IMR-90 (cell line): ENCODE measurements around the gene NELL1. TPM values are rescaled to one million over a fixed set of nuclear protein-coding genes. Genes with fewer than 3 reads are reported as not detected.

Experiments
- ATAC-seq: fragments of 200-7000 bp; cut with Tn5 transposase; 2 replicates; pipeline ENCODE4 v1.9.1; 2020; ENCODE audit warnings: low read depth, mild to moderate bottlenecking, moderate library complexity
- BruUV-seq: library from RNA; stranded (reverse); fragments of 400-500 nt; replicated peaks from 2 replicates; lab custom pipeline; 2021; lab: Mats Ljungman, UMichigan
- CTCF ChIA-PET: fragments of 300-600 bp; formaldehyde crosslinking; extraction: SDS; loops from one replicate; lab custom pipeline; 2021; ENCODE audit warnings: antibody characterized with exemption; lab: Yijun Ruan, JAX
- POLR2A ChIA-PET: fragments of 300-600 bp; sonication (Branson Sonifier 250); formaldehyde crosslinking; loops from one replicate; lab custom pipeline; 2022; ENCODE audit warnings: antibody characterized with exemption; ENCODE audit not compliant: unreplicated experiment; lab: Charles Lee
- DNase-seq: peaks from one replicate; pipeline ENCODE4 v3.0.0; 2013
- H2AFZ ChIP-seq: replicated peaks from 2 replicates; pipeline ENCODE3; 2013; ENCODE audit warnings: low read length, mild to moderate bottlenecking; ENCODE audit not compliant: poor library complexity
- H2AK5ac ChIP-seq: 2 replicates; pipeline ENCODE4 v1.6.1; 2013; ENCODE audit warnings: low read depth, low read length, inconsistent platforms
- H2AK9ac ChIP-seq: replicated peaks from 2 replicates; pipeline ENCODE3; 2013; ENCODE audit warnings: mild to moderate bottlenecking, low read depth, low read length, moderate library complexity; ENCODE audit not compliant: poor library complexity
- H2BK120ac ChIP-seq: 2 replicates; pipeline ENCODE4 v1.6.1; 2013; ENCODE audit warnings: low read depth, low read length, inconsistent platforms
- H2BK15ac ChIP-seq: 3 replicates; pipeline ENCODE4 v1.6.1; 2013; ENCODE audit warnings: low read depth, low read length, inconsistent platforms
- H2BK20ac ChIP-seq: 2 replicates; pipeline ENCODE4 v1.6.1; 2013; ENCODE audit warnings: low read depth, mild to moderate bottlenecking, inconsistent platforms, low read length, moderate library complexity
- H2BK5ac ChIP-seq: 2 replicates; pipeline ENCODE4 v1.6.1; 2013; ENCODE audit warnings: mild to moderate bottlenecking, low read depth, low read length, inconsistent platforms; ENCODE audit not compliant: poor library complexity, severe bottlenecking
- H3K14ac ChIP-seq: replicated peaks from 2 replicates; pipeline ENCODE4 v1.6.1; 2013; ENCODE audit warnings: low read depth, low read length, inconsistent platforms
- H3K18ac ChIP-seq: 2 replicates; pipeline ENCODE4 v1.6.1; 2013; ENCODE audit warnings: low read depth, low read length, control low read depth
- H3K23ac ChIP-seq: 2 replicates; pipeline ENCODE4 v1.6.1; 2013; ENCODE audit warnings: low read depth, low read length, inconsistent platforms
- H3K27ac ChIP-seq: 2 replicates; pipeline ENCODE4 v1.5.1; 2013; ENCODE audit warnings: mild to moderate bottlenecking, control low read depth, low read length; ENCODE audit not compliant: insufficient read depth
- H3K27me3 ChIP-seq: 2 replicates; pipeline ENCODE4 v1.6.1; 2013; ENCODE audit warnings: low read length; ENCODE audit not compliant: control insufficient read depth, insufficient read depth
- H3K36me3 ChIP-seq: 2 replicates; pipeline ENCODE4 v1.6.1; 2013; ENCODE audit warnings: low read length, mixed read lengths; ENCODE audit not compliant: control insufficient read depth, insufficient read depth
- H3K4ac ChIP-seq: 2 replicates; pipeline ENCODE4 v1.6.1; 2013; ENCODE audit warnings: low read depth, low read length, inconsistent platforms
- H3K4me1 ChIP-seq: 2 replicates; pipeline ENCODE4 v1.6.1; 2013; ENCODE audit warnings: low read length, mixed read lengths; ENCODE audit not compliant: control insufficient read depth, insufficient read depth
- H3K4me2 ChIP-seq: 2 replicates; pipeline ENCODE4 v1.6.1; 2013; ENCODE audit warnings: low read depth, mild to moderate bottlenecking, control low read depth, low read length, moderate library complexity
- H3K4me3 ChIP-seq: 2 replicates; pipeline ENCODE4 v1.5.1; 2013; ENCODE audit warnings: low read depth, mild to moderate bottlenecking, control low read depth, low read length, moderate library complexity; ENCODE audit not compliant: insufficient read depth
- H3K56ac ChIP-seq: 2 replicates; pipeline ENCODE4 v1.6.1; 2013; ENCODE audit warnings: low read length, inconsistent platforms; ENCODE audit not compliant: insufficient read depth; ENCODE audit errors: extremely low read depth
- H3K79me1 ChIP-seq, 2 experiments: 2 replicates each; pipeline ENCODE4 v1.6.1; 2013; ENCODE audit warnings: low read length in 2 of 2, inconsistent platforms in 1 of 2, low read depth in 1 of 2
- H3K9ac ChIP-seq: 2 replicates; pipeline ENCODE4 v1.6.1; 2013; ENCODE audit warnings: low read depth, low read length, control low read depth
- H3K9me1 ChIP-seq: 2 replicates; pipeline ENCODE4 v1.6.1; 2013; ENCODE audit warnings: low read length, inconsistent platforms; ENCODE audit not compliant: insufficient read depth
- H3K9me3 ChIP-seq: 2 replicates; pipeline ENCODE4 v1.6.1; 2013; ENCODE audit warnings: low read length; ENCODE audit not compliant: control insufficient read depth, insufficient read depth
- H4K20me1 ChIP-seq: 2 replicates; pipeline ENCODE4 v1.6.1; 2013; ENCODE audit warnings: low read length, inconsistent platforms; ENCODE audit not compliant: insufficient read depth
- H4K5ac ChIP-seq: 2 replicates; pipeline ENCODE4 v1.6.1; 2013; ENCODE audit warnings: mild to moderate bottlenecking, low read depth, low read length, control low read depth
- H4K8ac ChIP-seq, 2 experiments: 2 replicates each; pipeline ENCODE4 v1.6.1; 2013; ENCODE audit warnings: low read depth in 2 of 2, low read length in 2 of 2, control low read depth in 1 of 2, inconsistent platforms in 1 of 2
- H4K91ac ChIP-seq: 2 replicates; pipeline ENCODE4 v1.6.1; 2013; ENCODE audit warnings: low read depth, low read length, inconsistent platforms; ENCODE audit not compliant: insufficient read depth
- BHLHE40 ChIP-seq: fragments of 150-350 bp; IDR thresholded peaks from 2 replicates; pipeline ENCODE4 v1.6.1; 2016; ENCODE audit warnings: mild to moderate bottlenecking, low read depth, low read length
- CEBPB ChIP-seq: IDR thresholded peaks from 2 replicates; pipeline ENCODE4 v1.6.1; 2012; ENCODE audit warnings: low read depth, low read length, improper control_type of control experiment
- CHD1 ChIP-seq: IDR thresholded peaks from 2 replicates; pipeline ENCODE4 v1.6.1; 2012; ENCODE audit warnings: low read depth, low read length, improper control_type of control experiment
- CTCF ChIP-seq: conservative IDR thresholded peaks from 2 replicates; pipeline ENCODE4 v1.5.1; 2012; ENCODE audit warnings: mild to moderate bottlenecking, low read depth, low read length, improper control_type of control experiment
- ELK1 ChIP-seq: fragments of 150-350 bp; IDR thresholded peaks from 2 replicates; pipeline ENCODE4 v1.6.1; 2016; ENCODE audit warnings: low read depth, mild to moderate bottlenecking, low read length, moderate library complexity, borderline replicate concordance
- FOS ChIP-seq: fragments of 150-350 bp; IDR thresholded peaks from 2 replicates; pipeline ENCODE4 v1.6.1; 2016; ENCODE audit warnings: low read depth, low read length
- MAZ ChIP-seq: IDR thresholded peaks from 2 replicates; pipeline ENCODE4 v1.6.1; 2012; ENCODE audit warnings: low read depth, mild to moderate bottlenecking, low read length, improper control_type of control experiment, moderate library complexity, borderline replicate concordance
- MXI1 ChIP-seq: IDR thresholded peaks from 2 replicates; pipeline ENCODE4 v1.6.1; 2012; ENCODE audit warnings: low read depth, mild to moderate bottlenecking, low read length, moderate library complexity, borderline replicate concordance
- NFE2L2 ChIP-seq: fragments of 150-350 bp; IDR thresholded peaks from 2 replicates; pipeline ENCODE4 v1.6.1; 2016; ENCODE audit warnings: low read depth, mild to moderate bottlenecking, low read length
- POLR2A ChIP-seq: IDR thresholded peaks from 2 replicates; pipeline ENCODE4 v1.6.1; 2012; ENCODE audit warnings: mild to moderate bottlenecking, low read depth, low read length
- RAD21 ChIP-seq: IDR thresholded peaks from 2 replicates; pipeline ENCODE4 v1.6.1; 2012; ENCODE audit warnings: low read length, improper control_type of control experiment
- RCOR1 ChIP-seq: IDR thresholded peaks from 2 replicates; pipeline ENCODE4 v1.6.1; 2012; ENCODE audit warnings: mild to moderate bottlenecking, low read length, improper control_type of control experiment; ENCODE audit not compliant: insufficient replicate concordance
- RFX5 ChIP-seq: IDR thresholded peaks from 2 replicates; pipeline ENCODE4 v1.8.0; 2012; ENCODE audit warnings: low read depth, mild to moderate bottlenecking, low read length, moderate library complexity
- SMC3 ChIP-seq: fragments of 150-350 bp; IDR thresholded peaks from 2 replicates; pipeline ENCODE4 v1.6.1; 2016; ENCODE audit warnings: low read depth, mild to moderate bottlenecking, antibody characterized with exemption, low read length, moderate library complexity
- USF2 ChIP-seq: fragments of 150-350 bp; IDR thresholded peaks from 2 replicates; pipeline ENCODE4 v1.6.1; 2017; ENCODE audit warnings: mild to moderate bottlenecking, antibody characterized with exemption, low read length, low read depth
- dilution Hi-C: fragments of 300-500 bp; cut with HindIII; formaldehyde crosslinking; loops from one replicate; pipeline ENCODE4 v1.14.3; 2018; ENCODE audit warnings: low sequenced_read_pairs; ENCODE audit not compliant: unreplicated experiment
- in situ Hi-C: fragments of 300-500 bp; cut with MboI; formaldehyde crosslinking; loops from 3 replicates; pipeline ENCODE4 v1.14.3; 2019; ENCODE audit warnings: low sequenced_read_pairs, inconsistent platforms, mixed read lengths
- intact Hi-C: fragments of 100-400 bp; cut with micrococcal nuclease; formaldehyde crosslinking; loops from 2 replicates; pipeline ENCODE4 v1.10.0; 2022
- polyA plus RNA-seq, 3 experiments: library from polyadenylated mRNA; depleted of rRNA; stranded (reverse); fragments of >200 nt; gene quantifications; 2 replicates each; pipeline ENCODE4 v1.2.3, GENCODE V29; 2012; ENCODE audit warnings: low replicate concordance in 1 of 3
- total RNA-seq: library from RNA; depleted of rRNA; stranded (reverse); fragments of >200 nt; gene quantifications from 2 replicates; pipeline ENCODE4 v1.2.3, GENCODE V29; 2012

NELL1 gene
- total and polyA plus RNA-seq, 2 of the 4 experiments (the other 2 are of a cell fraction): not detected

GRCh38 chr11:21481255-21481654, 811.9 kb downstream of the NELL1 start:
- H3K4me1 ChIP-seq: no peaks in the 10 kb centered on the region
- intact Hi-C loops: no loop called here
- no peak overlapping the region for H2AK5ac ChIP-seq
- H4K5ac ChIP-seq: no peak overlapping the region
- H2BK5ac ChIP-seq: no peak overlapping the region
- in situ Hi-C loops: no loop called here
- TF ChIP-seq USF2: no peak
- TF ChIP-seq POLR2A: no peak
- no peak for TF ChIP-seq RAD21
- TF ChIP-seq BHLHE40: no peak
- no peak for TF ChIP-seq CHD1
- TF ChIP-seq CEBPB: no peak
- TF ChIP-seq SMC3: no peak
- no peak for TF ChIP-seq CTCF
- TF ChIP-seq RCOR1: no peak
- TF ChIP-seq ELK1: no peak
- no peak for TF ChIP-seq FOS
- TF ChIP-seq MXI1: no peak
- no peak for TF ChIP-seq RFX5
- no peak for TF ChIP-seq NFE2L2
- TF ChIP-seq MAZ: no peak
- no peak overlapping the region for H2BK15ac ChIP-seq
- POLR2A ChIA-PET: no interaction called here
- H3K27me3 ChIP-seq: no peaks in the 10 kb centered on the region
- no peak overlapping the region for H2AK9ac ChIP-seq
- no peak overlapping the region for H3K9ac ChIP-seq
- CTCF ChIA-PET: interaction anchor here (0.6 kb wide), 1 partner anchor 15 kb away, joined by 3 read pairs; no protein-coding TSS in a partner anchor
- BruUV-seq: no TSS peak
- H3K56ac ChIP-seq: no peak overlapping the region
- no peaks in the 10 kb centered on the region for H4K20me1 ChIP-seq
- H2BK20ac ChIP-seq: no peak overlapping the region
- H3K4me3 ChIP-seq: no peak overlapping the region
- no peak overlapping the region for H2BK120ac ChIP-seq
- DNase-seq (no peak), ATAC-seq (no peak)
- no peak overlapping the region for H2AFZ ChIP-seq
- no peak overlapping the region for H3K14ac ChIP-seq
- no peak overlapping the region for H3K18ac ChIP-seq
- H3K4ac ChIP-seq: no peak overlapping the region
- dilution Hi-C loops: no loop called here
- no peaks in the 10 kb centered on the region for H3K36me3 ChIP-seq
- H4K91ac ChIP-seq: no peak overlapping the region
- no peak overlapping the region for H3K4me2 ChIP-seq
- no peaks in the 10 kb centered on the region for H3K79me1 ChIP-seq
- H3K9me1 ChIP-seq: no peaks in the 10 kb centered on the region
- peaks cover 23% of the 10 kb centered on the region for H3K9me3 ChIP-seq
- no peak overlapping the region for H4K8ac ChIP-seq
- no peak overlapping the region for H3K23ac ChIP-seq
- H3K27ac ChIP-seq: no peak overlapping the region
